Ishikawa (cell line): ENCODE results near the gene FBXW8.

ENCODE experiments used
- CEBPB ChIP-seq: IDR thresholded peaks from 2 replicates; pipeline ENCODE4 v1.6.1; 2012
- CREB1 ChIP-seq: IDR thresholded peaks from 2 replicates; pipeline ENCODE4 v1.6.1; 2012; ENCODE audit warnings: low read depth
- EGR1 ChIP-seq: IDR thresholded peaks from 2 replicates; pipeline ENCODE4 v1.6.1; 2012
- EP300 ChIP-seq: IDR thresholded peaks from 2 replicates; pipeline ENCODE4 v1.6.1; 2012; ENCODE audit warnings: borderline replicate concordance
- FOXM1 ChIP-seq: IDR thresholded peaks from 2 replicates; pipeline ENCODE4 v1.6.1; 2012; ENCODE audit warnings: low read depth, borderline replicate concordance
- NFIC ChIP-seq: IDR thresholded peaks from 2 replicates; pipeline ENCODE4 v1.6.1; 2012
- RAD21 ChIP-seq: IDR thresholded peaks from 2 replicates; pipeline ENCODE4 v1.6.1; 2012; ENCODE audit warnings: low read depth
- TAF1 ChIP-seq: IDR thresholded peaks from 2 replicates; pipeline ENCODE4 v1.6.1; 2012; ENCODE audit warnings: low read depth, mild to moderate bottlenecking
- TCF12 ChIP-seq: IDR thresholded peaks from 2 replicates; pipeline ENCODE4 v1.6.1; 2012; ENCODE audit warnings: low read depth
- TEAD4 ChIP-seq: IDR thresholded peaks from 2 replicates; pipeline ENCODE4 v1.6.1; 2012
- YY1 ChIP-seq: IDR thresholded peaks from 2 replicates; pipeline ENCODE4 v1.6.1; 2012; ENCODE audit warnings: low read depth
- ZBTB7A ChIP-seq: IDR thresholded peaks from 2 replicates; pipeline ENCODE4 v1.6.1; 2012; ENCODE audit warnings: low read depth
- TF ChIP-seq, protein P1 (sequence below): IDR thresholded peaks from 2 replicates; pipeline ENCODE4 v1.6.1; 2012; ENCODE audit warnings: low read depth, mild to moderate bottlenecking
- TF ChIP-seq, protein P2 (sequence below): IDR thresholded peaks from 2 replicates; pipeline ENCODE4 v1.6.1; 2012
- TF ChIP-seq, protein P3 (sequence below): IDR thresholded peaks from 2 replicates; pipeline ENCODE4 v1.6.1; 2012

The FBXW8 gene

DNA sequence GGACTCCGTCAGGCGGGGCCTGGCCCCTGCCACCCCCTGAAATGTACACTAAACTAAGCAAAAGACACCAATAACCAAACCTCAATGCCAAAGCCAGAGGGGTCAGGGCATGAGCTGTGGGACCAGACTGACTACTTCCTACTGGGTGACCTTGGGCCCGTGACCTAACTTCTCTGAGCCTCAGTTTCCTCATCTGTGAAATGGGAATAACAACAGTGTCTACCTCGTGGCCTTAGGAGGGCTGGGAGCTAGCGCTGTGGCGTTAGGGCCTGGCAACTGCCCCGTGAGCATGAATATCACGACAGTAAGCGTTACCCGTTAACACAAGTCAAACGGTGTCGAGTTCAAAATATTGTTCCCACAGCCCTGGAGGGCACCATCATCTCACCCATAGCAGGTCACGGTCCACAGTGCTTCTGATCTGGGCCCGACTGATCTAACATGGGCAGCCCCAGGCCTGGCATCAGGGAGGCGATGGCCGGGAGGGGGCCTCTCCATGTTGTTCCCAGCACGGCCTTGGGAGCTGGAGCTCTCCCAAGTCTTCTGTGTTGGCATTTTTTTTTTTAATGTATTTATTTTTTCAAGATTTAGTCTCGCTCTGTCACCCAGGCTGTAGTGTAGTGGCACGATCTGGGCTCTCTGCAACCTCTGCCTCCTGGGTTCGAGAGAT lies 136.2 kb downstream of the FBXW8 start:
- TF ChIP-seq, protein P1, sequence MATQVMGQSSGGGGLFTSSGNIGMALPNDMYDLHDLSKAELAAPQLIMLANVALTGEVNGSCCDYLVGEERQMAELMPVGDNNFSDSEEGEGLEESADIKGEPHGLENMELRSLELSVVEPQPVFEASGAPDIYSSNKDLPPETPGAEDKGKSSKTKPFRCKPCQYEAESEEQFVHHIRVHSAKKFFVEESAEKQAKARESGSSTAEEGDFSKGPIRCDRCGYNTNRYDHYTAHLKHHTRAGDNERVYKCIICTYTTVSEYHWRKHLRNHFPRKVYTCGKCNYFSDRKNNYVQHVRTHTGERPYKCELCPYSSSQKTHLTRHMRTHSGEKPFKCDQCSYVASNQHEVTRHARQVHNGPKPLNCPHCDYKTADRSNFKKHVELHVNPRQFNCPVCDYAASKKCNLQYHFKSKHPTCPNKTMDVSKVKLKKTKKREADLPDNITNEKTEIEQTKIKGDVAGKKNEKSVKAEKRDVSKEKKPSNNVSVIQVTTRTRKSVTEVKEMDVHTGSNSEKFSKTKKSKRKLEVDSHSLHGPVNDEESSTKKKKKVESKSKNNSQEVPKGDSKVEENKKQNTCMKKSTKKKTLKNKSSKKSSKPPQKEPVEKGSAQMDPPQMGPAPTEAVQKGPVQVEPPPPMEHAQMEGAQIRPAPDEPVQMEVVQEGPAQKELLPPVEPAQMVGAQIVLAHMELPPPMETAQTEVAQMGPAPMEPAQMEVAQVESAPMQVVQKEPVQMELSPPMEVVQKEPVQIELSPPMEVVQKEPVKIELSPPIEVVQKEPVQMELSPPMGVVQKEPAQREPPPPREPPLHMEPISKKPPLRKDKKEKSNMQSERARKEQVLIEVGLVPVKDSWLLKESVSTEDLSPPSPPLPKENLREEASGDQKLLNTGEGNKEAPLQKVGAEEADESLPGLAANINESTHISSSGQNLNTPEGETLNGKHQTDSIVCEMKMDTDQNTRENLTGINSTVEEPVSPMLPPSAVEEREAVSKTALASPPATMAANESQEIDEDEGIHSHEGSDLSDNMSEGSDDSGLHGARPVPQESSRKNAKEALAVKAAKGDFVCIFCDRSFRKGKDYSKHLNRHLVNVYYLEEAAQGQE, result no peak
- no peak for TF ChIP-seq YY1
- TF ChIP-seq RAD21, result no peak
- no peak for TF ChIP-seq TEAD4
- no peak for TF ChIP-seq EP300
- no peak for TF ChIP-seq EGR1
- no peak for TF ChIP-seq TAF1
- TF ChIP-seq ZBTB7A, result no peak
- TF ChIP-seq NFIC, result no peak

DNA sequence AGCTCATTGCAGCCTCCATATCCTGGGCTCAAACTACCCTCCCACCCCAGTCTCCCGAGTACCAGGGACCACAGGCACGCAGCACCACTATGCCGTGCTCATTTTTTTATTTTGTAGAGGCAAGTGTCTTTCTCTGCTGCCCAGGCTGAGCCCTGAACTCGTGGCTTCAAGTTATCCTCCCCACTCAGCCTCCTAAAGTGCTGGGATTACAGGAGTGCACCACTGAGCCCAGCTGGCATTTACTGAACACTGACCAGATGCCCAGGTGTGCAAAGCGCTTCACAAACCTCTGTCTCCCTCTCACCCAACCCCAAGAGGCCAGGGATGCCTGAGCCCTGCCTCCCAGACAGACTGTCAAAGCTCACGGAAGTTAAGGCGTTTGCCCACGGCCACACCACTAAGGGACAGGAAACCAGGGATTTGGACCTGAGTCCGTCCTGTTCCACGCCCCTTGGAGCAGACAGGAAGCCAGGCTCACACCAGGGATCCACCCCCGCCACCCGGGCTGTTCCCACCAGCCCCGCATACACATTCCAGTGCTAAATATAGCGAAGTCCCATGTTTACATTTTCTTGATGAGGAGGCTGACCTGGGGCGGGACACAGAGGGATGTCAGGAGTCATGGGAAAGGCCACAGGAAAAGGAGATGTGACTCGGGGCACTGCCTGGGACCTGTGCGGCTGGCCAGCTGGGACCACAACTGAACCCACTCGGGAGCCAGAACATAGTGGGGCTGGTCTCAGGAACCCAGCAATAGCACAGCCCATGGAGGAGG lies 137.2 kb downstream of the FBXW8 start:
- TF ChIP-seq ZBTB7A (no peak), RAD21 (no peak), EGR1 (no peak), EP300 (no peak), CREB1 (no peak), YY1 (no peak), TAF1 (no peak), CEBPB (no peak)
- TF ChIP-seq, protein P2, sequence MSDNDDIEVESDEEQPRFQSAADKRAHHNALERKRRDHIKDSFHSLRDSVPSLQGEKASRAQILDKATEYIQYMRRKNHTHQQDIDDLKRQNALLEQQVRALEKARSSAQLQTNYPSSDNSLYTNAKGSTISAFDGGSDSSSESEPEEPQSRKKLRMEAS, result no peak
- TF ChIP-seq, protein P3, sequence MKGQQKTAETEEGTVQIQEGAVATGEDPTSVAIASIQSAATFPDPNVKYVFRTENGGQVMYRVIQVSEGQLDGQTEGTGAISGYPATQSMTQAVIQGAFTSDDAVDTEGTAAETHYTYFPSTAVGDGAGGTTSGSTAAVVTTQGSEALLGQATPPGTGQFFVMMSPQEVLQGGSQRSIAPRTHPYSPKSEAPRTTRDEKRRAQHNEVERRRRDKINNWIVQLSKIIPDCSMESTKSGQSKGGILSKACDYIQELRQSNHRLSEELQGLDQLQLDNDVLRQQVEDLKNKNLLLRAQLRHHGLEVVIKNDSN, result no peak

DNA sequence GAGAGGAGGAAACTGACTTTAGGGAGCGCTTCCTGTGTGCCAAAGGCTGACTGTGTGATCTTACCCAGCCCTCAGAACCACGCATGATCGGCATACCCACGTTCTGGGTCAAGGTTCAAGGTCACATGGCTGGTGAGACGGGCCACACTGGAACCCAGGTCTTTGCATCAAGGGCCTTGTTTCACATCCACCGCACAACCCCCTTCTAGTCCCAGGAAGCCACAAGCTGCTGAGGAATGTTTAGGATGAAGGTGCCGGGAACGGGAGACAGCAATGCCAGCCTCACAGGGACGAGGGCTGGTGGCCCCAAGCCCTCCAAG lies 137.8 kb downstream of the FBXW8 start:
- no peak for TF ChIP-seq FOXM1
- no peak for TF ChIP-seq YY1
- TF ChIP-seq CREB1, result no peak
- TF ChIP-seq TEAD4, result no peak
- no peak for TF ChIP-seq EGR1
- TF ChIP-seq NFIC, result no peak
- TF ChIP-seq RAD21, result no peak
- no peak for TF ChIP-seq TAF1

DNA sequence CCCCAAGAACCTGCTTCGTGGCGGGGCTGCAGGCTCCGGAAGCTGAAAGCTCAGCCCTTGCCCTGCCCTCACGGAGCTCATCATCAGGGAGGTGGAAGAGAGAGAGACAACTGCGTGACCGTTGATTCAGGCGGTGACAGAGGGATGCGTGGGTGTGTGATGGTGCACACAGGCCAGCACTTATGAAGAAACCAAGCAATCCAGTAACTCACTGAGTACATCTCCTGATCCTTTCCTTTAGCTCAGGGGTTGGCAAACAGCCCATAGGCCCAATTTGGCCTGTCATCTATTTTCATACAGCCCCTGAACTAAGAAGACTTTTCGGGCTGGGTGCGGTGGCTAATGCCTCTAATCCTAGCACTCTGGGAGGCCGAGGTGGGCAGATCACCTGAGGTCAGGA lies 138.5 kb downstream of the FBXW8 start:
- TF ChIP-seq EGR1 (no peak), CEBPB (no peak), CREB1 (no peak), TEAD4 (no peak), NFIC (no peak)
- TF ChIP-seq, protein P2, result no peak
- TF ChIP-seq, protein P3, result no peak

DNA sequence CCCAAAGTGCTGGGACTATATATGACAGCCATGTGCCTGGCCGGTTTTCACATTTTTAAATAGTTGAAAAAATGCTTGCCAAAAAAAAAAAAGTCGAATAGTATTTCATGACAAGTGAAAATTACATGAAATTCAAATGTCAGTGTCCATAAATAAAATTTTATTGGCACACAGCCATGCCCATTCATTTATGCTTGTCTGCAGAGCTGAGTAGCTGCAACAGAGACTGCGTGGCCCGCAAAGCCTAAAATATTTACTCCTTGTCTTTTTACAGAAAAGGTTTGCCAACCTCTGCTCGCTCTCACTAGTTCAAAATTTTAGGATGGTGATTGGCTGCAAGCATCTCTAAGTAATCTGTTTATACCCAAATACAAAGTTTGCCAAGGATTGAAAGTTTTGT lies 139.3 kb downstream of the FBXW8 start:
- TF ChIP-seq, protein P3, result no peak
- TF ChIP-seq ZBTB7A (no peak), TCF12 (no peak), YY1 (no peak), EP300 (no peak), NFIC (no peak), CREB1 (no peak), TAF1 (no peak), RAD21 (no peak), CEBPB (no peak), FOXM1 (no peak), TEAD4 (no peak), EGR1 (no peak)
- TF ChIP-seq, protein P2, result no peak
- TF ChIP-seq, protein P1, result no peak
